HCT116 (cell line): ENCODE data around the gene KIAA0825. TPM values are rescaled to one million over a fixed set of nuclear protein-coding genes. Genes with fewer than 3 reads are reported as not detected.

Source experiments
- ATAC-seq: fragments of 200-7000 bp; cut with Tn5 transposase; 2 replicates; pipeline ENCODE4 v1.9.1; 2020; ENCODE audit warnings: mild to moderate bottlenecking, moderate library complexity
- BruUV-seq: library from RNA; stranded (reverse); fragments of 400-500 nt; replicated peaks from 2 replicates; lab custom pipeline; 2021; lab: Mats Ljungman, UMichigan
- CTCF ChIA-PET: fragments of 300-600 bp; sonication (Branson Sonifier 250); formaldehyde crosslinking; loops from one replicate; lab custom pipeline; 2021; ENCODE audit warnings: antibody characterized with exemption; lab: Charles Lee
- POLR2A ChIA-PET: fragments of 300-600, 350-600 bp; sonication (Branson Sonifier 250); formaldehyde crosslinking; loops from one replicate; lab custom pipeline; 2021; ENCODE audit warnings: antibody characterized with exemption; lab: Charles Lee
- RAD21 ChIA-PET, 2 experiments: fragments of 300-600 bp; sonication (Branson Sonifier 250); formaldehyde crosslinking; loops; one replicate each; lab custom pipeline; 2023; ENCODE audit warnings: low total read pairs in 2 of 2; ENCODE audit not compliant: uncharacterized antibody in 2 of 2, unreplicated experiment in 2 of 2, low non-redundant PET in 1 of 2; lab: Charles Lee
- DNase-seq: peaks from one replicate; pipeline ENCODE4 v3.0.0-alpha.2; 2010; ENCODE audit warnings: low read depth, low spot score
- H2AFZ ChIP-seq: fragments of 200-600 bp; shearing (Covaris generic), sonication (generic); 2 replicates; pipeline ENCODE4 v1.6.1; 2017; ENCODE audit warnings: low read depth, mixed run types, mixed read lengths, antibody characterized with exemption, low read length; ENCODE audit not compliant: poor library complexity, severe bottlenecking
- H3K27ac ChIP-seq: 2 replicates; pipeline ENCODE4 v1.5.1; 2012; ENCODE audit warnings: low read depth, low read length
- H3K27me3 ChIP-seq: fragments of 200-600 bp; sonication (generic); 2 replicates; pipeline ENCODE4 v1.6.1; 2016; ENCODE audit warnings: mixed run types, low read length, mixed read lengths; ENCODE audit not compliant: insufficient read depth
- H3K36me3 ChIP-seq, 2 experiments: fragments of 200-500 bp in 1 of 2; fragments of 200-600 bp in 1 of 2; sonication (Bioruptor generic) in 1 of 2; sonication (generic) in 1 of 2; 2 replicates each; pipeline versions ENCODE4 v1.5.1 to v1.6.1; 2014 to 2016; ENCODE audit warnings: low read length in 2 of 2, inconsistent platforms in 1 of 2, mixed read lengths in 1 of 2, mixed run types in 1 of 2; ENCODE audit not compliant: insufficient read depth in 2 of 2, control insufficient read depth in 1 of 2
- H3K4me1 ChIP-seq, 2 experiments: fragments of 200-600 bp in 1 of 2; sonication (generic) in 1 of 2; 2 replicates each; pipeline versions ENCODE4 v1.5.1 to v1.6.1; 2012 to 2017; ENCODE audit warnings: low read length in 2 of 2, inconsistent platforms in 1 of 2, mild to moderate bottlenecking in 1 of 2, mixed read lengths in 1 of 2, mixed run types in 1 of 2, moderate library complexity in 1 of 2; ENCODE audit not compliant: insufficient read depth in 2 of 2, control insufficient read depth in 1 of 2
- H3K4me2 ChIP-seq: fragments of 200-600 bp; sonication (generic); 2 replicates; pipeline ENCODE4 v1.6.1; 2017; ENCODE audit warnings: mixed run types, low read length, mixed read lengths
- H3K4me3 ChIP-seq, 2 experiments: fragments of 200-600 bp in 1 of 2; sonication (generic) in 1 of 2; replicated peaks in 1 of 2; 2 replicates each; pipeline ENCODE4 v1.5.1; 2011 to 2016; ENCODE audit warnings: low read length in 2 of 2, control low read depth in 1 of 2, low read depth in 1 of 2, mild to moderate bottlenecking in 1 of 2, mixed read lengths in 1 of 2, mixed run types in 1 of 2
- H3K79me2 ChIP-seq: fragments of 200-600 bp; sonication (generic); 2 replicates; pipeline ENCODE4 v1.6.1; 2017; ENCODE audit warnings: mild to moderate bottlenecking, mixed run types, low read length, moderate library complexity, mixed read lengths; ENCODE audit not compliant: insufficient read depth
- H3K9ac ChIP-seq: fragments of 200-600 bp; sonication (generic); 2 replicates; pipeline ENCODE4 v1.6.1; 2016; ENCODE audit warnings: low read length, mixed read lengths
- H3K9me2 ChIP-seq: fragments of 200-600 bp; sonication (generic), shearing (Covaris generic); 2 replicates; pipeline ENCODE4 v1.6.1; 2017; ENCODE audit warnings: mixed run types, mild to moderate bottlenecking, moderate library complexity; ENCODE audit not compliant: insufficient read depth
- H3K9me3 ChIP-seq, 2 experiments: fragments of 200-500 bp in 1 of 2; fragments of 200-600 bp in 1 of 2; sonication (Bioruptor generic) in 1 of 2; sonication (generic) in 1 of 2; 2 replicates each; pipeline ENCODE4 v1.6.1; 2014 to 2017; ENCODE audit warnings: low read length in 2 of 2, mixed read lengths in 2 of 2, inconsistent platforms in 1 of 2, low read depth in 1 of 2, mild to moderate bottlenecking in 1 of 2, mixed run types in 1 of 2, moderate library complexity in 1 of 2; ENCODE audit not compliant: control insufficient read depth in 1 of 2, insufficient read depth in 1 of 2
- H4K20me1 ChIP-seq: fragments of 200-600 bp; sonication (generic), shearing (Covaris generic); 2 replicates; pipeline ENCODE4 v1.6.1; 2017; ENCODE audit warnings: mixed run types, mild to moderate bottlenecking, moderate library complexity; ENCODE audit not compliant: insufficient read depth
- CBX3 ChIP-seq: IDR thresholded peaks from 2 replicates; pipeline ENCODE4 v1.6.1; 2012; ENCODE audit warnings: low read depth
- EGR1 ChIP-seq: IDR thresholded peaks from 2 replicates; pipeline ENCODE4 v1.6.1; 2012; ENCODE audit warnings: low read depth
- ELF1 ChIP-seq: IDR thresholded peaks from 2 replicates; pipeline ENCODE4 v1.6.1; 2012; ENCODE audit warnings: low read depth, borderline replicate concordance
- FOSL1 ChIP-seq: IDR thresholded peaks from 2 replicates; pipeline ENCODE4 v1.6.1; 2012; ENCODE audit warnings: low read depth
- JUND ChIP-seq: IDR thresholded peaks from 2 replicates; pipeline ENCODE4 v1.6.1; 2012
- POLR2AphosphoS5 ChIP-seq: IDR thresholded peaks from 2 replicates; pipeline ENCODE4 v1.6.1; 2011; ENCODE audit warnings: mild to moderate bottlenecking, low read depth, low read length, moderate library complexity
- RAD21 ChIP-seq: IDR thresholded peaks from 2 replicates; pipeline ENCODE4 v1.6.1; 2012; ENCODE audit warnings: low read depth, mild to moderate bottlenecking
- SRF ChIP-seq: IDR thresholded peaks from 2 replicates; pipeline ENCODE4 v1.6.1; 2012; ENCODE audit warnings: low read depth
- TCF7L2 ChIP-seq: IDR thresholded peaks from 2 replicates; pipeline ENCODE4 v1.7.0; 2011; ENCODE audit warnings: borderline replicate concordance, inconsistent platforms; ENCODE audit not compliant: insufficient read depth, insufficient read length; ENCODE audit errors: extremely low read depth
- ZFX ChIP-seq: fragments of 450-650 bp; IDR thresholded peaks from 2 replicates; pipeline ENCODE4 v1.6.1; 2017
- intact Hi-C: fragments of 100-400 bp; cut with micrococcal nuclease; formaldehyde crosslinking; loops from 2 replicates; pipeline ENCODE4 v1.10.0; 2022
- total RNA-seq: library from RNA; stranded (reverse); gene quantifications from one replicate; pipeline ENCODE4 v1.2.1, GENCODE V29; 2021; ENCODE audit not compliant: unreplicated experiment
- TF ChIP-seq, protein P1 (sequence below): IDR thresholded peaks from 2 replicates; pipeline ENCODE4 v1.6.1; 2012; ENCODE audit warnings: low read depth
- TF ChIP-seq, protein P2 (sequence below): IDR thresholded peaks from 2 replicates; pipeline ENCODE4 v1.6.1; 2011; ENCODE audit warnings: mild to moderate bottlenecking, low read length, moderate library complexity; ENCODE audit not compliant: insufficient replicate concordance; ENCODE audit errors: extremely low read depth

Gene KIAA0825
- total RNA-seq, 1 experiment from 2014 or later = 1.4 TPM

DNA sequence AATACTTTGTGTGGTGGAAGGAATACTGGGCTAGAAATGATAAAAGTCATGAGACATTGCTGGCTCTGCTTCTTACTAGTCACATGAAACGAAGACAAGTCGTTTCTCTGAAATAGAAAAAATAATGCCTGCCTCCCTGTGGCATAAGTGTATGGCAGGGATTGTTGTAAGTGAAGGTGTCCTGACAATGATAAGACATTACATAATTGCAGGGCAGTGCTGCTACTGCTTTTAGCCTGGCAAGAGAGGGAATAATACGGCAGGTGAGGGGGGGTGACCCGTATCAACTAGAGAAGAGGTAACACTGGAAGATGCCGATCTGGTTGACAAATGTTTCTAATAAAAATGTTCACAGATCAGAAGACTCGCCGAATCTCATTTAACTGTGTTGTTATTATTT, 314.3 kb downstream of the KIAA0825 start:
- Histone ChIP-seq H3K79me2 (no peaks in the 10 kb centered on the region), H3K27me3 (no peaks in the 10 kb centered on the region), H3K9me2 (no peaks in the 10 kb centered on the region), H3K36me3 (no peaks in the 10 kb centered on the region), H3K4me3 (no peak overlapping the region), H3K9me3 (no peaks in the 10 kb centered on the region), H2AFZ (no peak overlapping the region), H3K4me2 (no peak overlapping the region), H3K9ac (no peak overlapping the region), H3K4me1 (no peaks in the 10 kb centered on the region), H3K27ac (no peak overlapping the region), H4K20me1 (no peaks in the 10 kb centered on the region)
- no peak for TF ChIP-seq CBX3
- TF ChIP-seq FOSL1 = no peak
- TF ChIP-seq, protein P1, sequence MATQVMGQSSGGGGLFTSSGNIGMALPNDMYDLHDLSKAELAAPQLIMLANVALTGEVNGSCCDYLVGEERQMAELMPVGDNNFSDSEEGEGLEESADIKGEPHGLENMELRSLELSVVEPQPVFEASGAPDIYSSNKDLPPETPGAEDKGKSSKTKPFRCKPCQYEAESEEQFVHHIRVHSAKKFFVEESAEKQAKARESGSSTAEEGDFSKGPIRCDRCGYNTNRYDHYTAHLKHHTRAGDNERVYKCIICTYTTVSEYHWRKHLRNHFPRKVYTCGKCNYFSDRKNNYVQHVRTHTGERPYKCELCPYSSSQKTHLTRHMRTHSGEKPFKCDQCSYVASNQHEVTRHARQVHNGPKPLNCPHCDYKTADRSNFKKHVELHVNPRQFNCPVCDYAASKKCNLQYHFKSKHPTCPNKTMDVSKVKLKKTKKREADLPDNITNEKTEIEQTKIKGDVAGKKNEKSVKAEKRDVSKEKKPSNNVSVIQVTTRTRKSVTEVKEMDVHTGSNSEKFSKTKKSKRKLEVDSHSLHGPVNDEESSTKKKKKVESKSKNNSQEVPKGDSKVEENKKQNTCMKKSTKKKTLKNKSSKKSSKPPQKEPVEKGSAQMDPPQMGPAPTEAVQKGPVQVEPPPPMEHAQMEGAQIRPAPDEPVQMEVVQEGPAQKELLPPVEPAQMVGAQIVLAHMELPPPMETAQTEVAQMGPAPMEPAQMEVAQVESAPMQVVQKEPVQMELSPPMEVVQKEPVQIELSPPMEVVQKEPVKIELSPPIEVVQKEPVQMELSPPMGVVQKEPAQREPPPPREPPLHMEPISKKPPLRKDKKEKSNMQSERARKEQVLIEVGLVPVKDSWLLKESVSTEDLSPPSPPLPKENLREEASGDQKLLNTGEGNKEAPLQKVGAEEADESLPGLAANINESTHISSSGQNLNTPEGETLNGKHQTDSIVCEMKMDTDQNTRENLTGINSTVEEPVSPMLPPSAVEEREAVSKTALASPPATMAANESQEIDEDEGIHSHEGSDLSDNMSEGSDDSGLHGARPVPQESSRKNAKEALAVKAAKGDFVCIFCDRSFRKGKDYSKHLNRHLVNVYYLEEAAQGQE = no peak
- TF ChIP-seq RAD21 = no peak
- TF ChIP-seq ELF1 = no peak
- TF ChIP-seq EGR1 = no peak
- TF ChIP-seq POLR2AphosphoS5 = no peak
- no peak for TF ChIP-seq TCF7L2
- TF ChIP-seq SRF = no peak
- no peak for TF ChIP-seq JUND
- TF ChIP-seq, protein P2, sequence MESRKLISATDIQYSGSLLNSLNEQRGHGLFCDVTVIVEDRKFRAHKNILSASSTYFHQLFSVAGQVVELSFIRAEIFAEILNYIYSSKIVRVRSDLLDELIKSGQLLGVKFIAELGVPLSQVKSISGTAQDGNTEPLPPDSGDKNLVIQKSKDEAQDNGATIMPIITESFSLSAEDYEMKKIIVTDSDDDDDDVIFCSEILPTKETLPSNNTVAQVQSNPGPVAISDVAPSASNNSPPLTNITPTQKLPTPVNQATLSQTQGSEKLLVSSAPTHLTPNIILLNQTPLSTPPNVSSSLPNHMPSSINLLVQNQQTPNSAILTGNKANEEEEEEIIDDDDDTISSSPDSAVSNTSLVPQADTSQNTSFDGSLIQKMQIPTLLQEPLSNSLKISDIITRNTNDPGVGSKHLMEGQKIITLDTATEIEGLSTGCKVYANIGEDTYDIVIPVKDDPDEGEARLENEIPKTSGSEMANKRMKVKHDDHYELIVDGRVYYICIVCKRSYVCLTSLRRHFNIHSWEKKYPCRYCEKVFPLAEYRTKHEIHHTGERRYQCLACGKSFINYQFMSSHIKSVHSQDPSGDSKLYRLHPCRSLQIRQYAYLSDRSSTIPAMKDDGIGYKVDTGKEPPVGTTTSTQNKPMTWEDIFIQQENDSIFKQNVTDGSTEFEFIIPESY = no peak
- no peak for TF ChIP-seq ZFX
- BruUV-seq = no TSS peak
- POLR2A ChIA-PET = no interaction called here
- RAD21 ChIA-PET = no interaction called here
- intact Hi-C loops = no loop called here
- DNase-seq = no peak
- no peak for ATAC-seq
- CTCF ChIA-PET = no interaction called here
